Middle frontal gyrus (tissue), 1 donor: Measurements from ENCODE around the gene PCDH11X.
"Not testable (repeated sequence)": the region's sequence is repeated elsewhere in the genome, so short reads cannot be mapped to it uniquely, and the experiment has no call there.

Source experiments
- DNase-seq: peaks from one replicate; pipeline ENCODE4 v3.0.0-alpha.2; 2015; ENCODE audit warnings: low spot score; ENCODE audit errors: extremely low spot score

PCDH11X gene, protein sequence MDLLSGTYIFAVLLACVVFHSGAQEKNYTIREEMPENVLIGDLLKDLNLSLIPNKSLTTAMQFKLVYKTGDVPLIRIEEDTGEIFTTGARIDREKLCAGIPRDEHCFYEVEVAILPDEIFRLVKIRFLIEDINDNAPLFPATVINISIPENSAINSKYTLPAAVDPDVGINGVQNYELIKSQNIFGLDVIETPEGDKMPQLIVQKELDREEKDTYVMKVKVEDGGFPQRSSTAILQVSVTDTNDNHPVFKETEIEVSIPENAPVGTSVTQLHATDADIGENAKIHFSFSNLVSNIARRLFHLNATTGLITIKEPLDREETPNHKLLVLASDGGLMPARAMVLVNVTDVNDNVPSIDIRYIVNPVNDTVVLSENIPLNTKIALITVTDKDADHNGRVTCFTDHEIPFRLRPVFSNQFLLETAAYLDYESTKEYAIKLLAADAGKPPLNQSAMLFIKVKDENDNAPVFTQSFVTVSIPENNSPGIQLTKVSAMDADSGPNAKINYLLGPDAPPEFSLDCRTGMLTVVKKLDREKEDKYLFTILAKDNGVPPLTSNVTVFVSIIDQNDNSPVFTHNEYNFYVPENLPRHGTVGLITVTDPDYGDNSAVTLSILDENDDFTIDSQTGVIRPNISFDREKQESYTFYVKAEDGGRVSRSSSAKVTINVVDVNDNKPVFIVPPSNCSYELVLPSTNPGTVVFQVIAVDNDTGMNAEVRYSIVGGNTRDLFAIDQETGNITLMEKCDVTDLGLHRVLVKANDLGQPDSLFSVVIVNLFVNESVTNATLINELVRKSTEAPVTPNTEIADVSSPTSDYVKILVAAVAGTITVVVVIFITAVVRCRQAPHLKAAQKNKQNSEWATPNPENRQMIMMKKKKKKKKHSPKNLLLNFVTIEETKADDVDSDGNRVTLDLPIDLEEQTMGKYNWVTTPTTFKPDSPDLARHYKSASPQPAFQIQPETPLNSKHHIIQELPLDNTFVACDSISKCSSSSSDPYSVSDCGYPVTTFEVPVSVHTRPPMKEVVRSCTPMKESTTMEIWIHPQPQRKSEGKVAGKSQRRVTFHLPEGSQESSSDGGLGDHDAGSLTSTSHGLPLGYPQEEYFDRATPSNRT (N-terminal part only)

DNA sequence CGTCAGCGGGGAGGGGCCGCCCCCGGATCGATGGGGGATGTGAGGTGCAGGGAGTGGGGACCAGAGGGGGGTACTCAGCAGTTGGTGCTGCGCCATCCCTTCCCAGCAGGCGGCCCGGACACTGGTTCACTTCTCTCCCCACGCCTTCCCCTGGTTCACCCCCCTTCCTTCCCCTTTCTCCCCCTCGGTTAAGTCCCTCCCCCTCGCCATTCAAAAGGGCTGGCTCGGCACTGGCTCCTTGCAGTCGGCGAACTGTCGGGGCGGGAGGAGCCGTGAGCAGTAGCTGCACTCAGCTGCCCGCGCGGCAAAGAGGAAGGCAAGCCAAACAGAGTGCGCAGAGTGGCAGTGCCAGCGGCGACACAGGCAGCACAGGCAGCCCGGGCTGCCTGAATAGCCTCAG, at the start of gene PCDH11X:
TSS of gene PCDH11X (plus strand) at position 241 of the 400 bp plus-strand sequence. CDS start 56,130 bp downstream, outside the sequence.
- DNase-seq, result not testable (repeated sequence)

DNA sequence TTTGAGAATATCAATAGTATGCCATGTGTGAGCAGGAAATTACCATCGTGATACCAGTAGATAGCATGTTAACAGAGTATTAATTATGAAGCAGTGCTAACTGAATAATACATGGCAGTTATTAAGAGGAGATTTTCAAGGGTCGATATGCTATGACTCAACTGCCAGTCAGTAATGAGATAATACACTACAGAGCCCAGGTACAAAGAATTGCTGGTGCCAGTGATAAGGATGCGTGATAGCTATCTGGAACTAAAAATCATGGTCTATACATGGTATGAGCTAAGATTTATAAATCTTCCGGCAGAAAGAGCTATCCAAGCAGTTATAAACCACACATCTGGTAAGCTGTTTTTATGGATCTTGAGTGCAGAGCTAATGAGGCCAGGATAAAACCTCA, 31.7 kb upstream of the PCDH11X start:
- DNase-seq, result not testable (repeated sequence)

DNA sequence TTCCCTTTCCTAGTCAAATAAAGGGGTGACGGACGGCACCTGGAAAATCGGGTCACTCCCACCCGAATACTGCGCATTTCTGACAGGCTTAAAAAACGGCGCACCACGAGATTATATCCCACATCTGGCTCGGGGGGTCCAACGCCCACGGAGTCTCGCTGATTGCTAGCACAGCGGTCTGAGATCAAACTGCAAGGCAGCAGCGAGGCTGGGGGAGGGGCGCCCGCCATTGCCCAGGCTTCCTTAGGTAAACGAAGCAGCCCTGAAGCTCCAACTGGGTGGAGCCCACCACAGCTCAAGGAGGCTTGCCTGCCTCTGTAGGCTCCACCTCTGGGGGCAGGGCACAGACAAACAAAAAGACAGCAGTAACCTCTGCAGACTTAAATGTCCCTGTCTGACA, 26.2 kb upstream of the PCDH11X start:
- DNase-seq, result not testable (repeated sequence)

DNA sequence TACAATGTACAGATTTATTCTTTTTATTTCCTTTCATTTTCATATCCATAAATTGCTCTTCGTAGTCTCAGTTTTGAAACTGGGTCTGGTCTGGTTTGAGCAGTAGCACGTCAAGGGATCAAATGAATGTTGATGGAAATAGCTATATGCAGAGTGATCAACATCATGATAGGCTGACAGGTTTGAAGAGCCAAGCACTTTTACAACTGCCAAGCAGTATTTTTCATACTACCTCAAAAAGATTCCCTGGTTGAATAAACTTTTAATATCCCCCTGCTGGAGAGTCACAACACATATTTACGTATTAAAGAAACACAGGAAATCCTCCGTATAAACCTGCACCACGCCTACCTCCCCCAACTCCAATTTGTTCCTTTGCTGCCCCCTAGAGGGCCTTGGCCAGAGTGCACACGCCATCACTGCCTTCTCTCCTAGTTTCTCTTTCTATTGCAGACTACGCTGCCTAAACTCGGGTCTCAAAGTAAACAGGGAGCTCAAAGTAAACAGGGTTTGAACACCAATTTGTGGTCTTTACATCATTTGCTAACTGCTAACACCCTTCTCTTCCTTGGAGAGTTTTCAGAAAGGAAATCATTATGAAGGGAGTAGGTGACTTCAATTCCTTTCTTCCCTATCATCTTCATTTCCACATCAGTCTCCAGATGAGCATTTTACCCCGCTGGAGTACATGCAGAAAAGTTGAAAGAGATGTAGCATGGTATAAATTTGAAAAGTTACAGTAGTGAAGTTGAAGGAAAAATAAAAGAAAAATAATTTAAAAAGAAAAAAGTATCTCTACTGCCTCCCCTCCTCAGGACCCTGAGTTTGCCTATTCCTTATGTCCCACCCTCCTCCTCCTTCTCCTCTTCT, 8.3 kb upstream of the PCDH11X start:
- not testable (repeated sequence) for DNase-seq

DNA sequence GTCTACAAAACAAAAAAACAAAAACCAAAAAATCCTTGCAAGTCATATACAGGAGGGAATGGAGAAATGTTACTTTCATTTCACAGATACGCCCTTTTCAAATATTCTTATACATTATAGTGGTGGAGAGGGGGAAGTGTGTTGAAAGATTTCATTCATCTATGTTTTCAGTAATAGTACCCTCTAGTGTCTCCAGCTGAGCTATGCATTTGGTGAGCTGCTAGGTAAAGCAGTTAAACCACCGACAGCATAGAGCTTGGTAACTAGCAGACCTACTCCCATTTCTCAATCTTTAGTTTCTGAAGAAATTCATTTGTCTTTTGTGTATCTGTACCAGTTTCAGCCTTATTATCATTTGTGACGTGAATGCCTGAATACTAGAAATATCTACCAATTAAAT, 5.2 kb upstream of the PCDH11X start:
- not testable (repeated sequence) for DNase-seq

DNA sequence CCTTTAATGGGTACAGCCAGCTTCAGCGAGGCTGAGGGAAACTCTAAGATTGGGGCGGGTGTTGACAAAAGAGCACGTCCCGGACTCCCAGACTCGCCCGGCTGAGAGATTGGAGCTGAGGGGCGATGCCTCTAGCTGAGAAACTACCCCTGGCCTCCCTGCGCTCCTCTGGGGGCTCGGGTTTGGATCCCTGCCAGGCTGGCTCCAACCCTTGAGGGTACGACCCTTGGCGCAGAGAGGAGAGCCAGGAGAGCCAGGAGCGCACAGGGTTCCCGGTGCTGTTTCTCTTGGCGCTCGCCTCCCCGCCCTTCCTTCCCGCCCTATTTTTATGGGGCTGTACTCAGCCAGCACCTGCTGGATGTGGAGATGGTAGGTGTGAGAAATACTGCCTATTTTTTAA, 833 bp downstream of the PCDH11X start:
- DNase-seq, result not testable (repeated sequence)

DNA sequence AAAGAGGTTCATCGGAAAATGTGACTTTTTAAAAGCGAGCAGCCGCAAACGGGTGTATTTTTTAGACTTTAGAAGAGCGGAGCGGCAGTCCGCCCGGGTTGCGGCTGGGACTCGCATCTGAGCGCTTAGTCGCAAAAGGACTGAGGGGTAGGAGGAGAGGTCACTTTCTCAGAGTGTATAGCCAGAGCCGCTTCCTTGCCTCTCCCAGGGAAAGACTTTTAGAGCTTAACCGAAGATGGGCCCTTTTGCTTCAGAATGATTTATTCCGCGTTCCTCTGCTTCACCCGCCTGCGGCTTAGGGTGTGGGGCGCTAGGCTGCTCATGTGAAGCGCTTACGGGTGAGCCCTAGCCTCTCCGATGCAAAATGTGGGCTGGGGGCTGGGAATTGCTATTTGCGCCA, 1.5 kb downstream of the PCDH11X start:
- not testable (repeated sequence) for DNase-seq

DNA sequence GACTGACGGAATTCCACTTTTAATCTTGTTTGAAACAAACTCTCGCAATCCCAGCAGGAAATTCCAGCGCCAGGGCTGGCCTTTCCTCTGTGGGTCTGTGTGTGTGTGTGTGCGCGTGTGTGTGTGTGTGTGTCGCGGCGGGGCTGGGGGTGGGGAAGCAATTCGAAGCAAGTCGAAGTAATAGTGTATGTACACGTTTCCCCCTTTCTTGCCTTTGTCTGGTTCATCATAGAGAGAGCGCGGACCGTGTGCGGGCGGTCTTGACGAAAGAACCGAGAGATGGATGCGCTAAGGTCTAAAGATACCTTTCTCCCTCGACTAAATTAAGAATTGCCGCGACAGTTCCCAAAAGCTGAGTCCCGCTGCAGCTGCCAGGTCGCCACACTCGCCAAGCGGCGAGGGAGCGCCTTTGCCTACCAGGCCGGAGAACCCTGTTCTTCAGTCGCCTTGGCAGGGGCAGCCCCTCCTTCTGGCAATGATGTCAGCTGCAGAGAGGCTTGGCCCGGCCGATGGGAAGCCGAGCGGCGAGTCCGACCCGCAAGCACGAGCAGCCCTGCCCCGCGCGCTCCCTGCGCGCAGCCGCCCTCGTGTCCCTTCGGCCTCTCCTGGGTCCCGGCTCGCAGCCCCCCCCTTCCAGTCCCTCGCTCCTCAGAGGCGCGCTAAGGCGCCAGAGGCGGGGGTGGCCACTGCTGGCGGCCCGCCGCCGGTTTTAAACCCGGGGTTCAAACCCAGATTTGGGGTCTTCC, 2.6 kb downstream of the PCDH11X start:
- DNase-seq, result not testable (repeated sequence)

DNA sequence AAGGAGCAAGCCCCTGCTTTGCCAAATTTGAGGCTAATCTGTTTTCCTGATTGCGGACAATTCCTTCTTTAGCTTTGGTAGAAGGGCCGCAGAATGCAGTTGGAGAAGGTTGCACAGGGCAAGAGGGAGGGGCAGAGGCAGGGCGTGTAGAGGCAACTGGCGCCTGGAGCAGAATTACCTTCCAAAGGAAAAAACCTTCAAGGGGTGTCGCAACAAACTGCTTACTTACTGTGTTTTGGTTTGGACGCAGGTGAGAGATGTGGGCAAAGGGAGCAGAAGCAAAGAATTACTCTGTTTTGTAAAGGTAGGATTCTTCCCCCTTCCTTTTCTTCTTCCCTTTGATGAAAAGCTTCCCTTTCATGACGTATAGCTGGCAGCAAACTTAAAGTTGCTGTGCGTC, 3.6 kb downstream of the PCDH11X start:
- DNase-seq, result not testable (repeated sequence)

DNA sequence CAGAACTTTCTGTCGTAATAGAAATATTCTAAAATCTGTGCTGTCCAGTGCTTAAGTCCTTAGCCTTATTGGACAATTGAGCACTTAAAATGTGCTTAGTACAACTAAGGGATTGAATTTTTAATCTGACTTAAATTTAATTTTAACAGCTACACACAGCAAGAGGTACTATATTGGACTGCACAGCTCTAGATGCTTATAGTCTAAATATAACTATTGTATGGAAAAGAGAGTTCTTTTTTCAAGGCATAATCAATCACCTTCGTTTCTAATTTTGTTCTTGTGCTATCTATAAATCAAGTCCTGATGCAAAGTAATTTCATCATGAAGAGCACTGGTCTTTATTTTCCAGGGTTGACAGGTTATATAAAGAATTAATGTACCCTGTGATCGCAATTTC, 38.4 kb downstream of the PCDH11X start:
- not testable (repeated sequence) for DNase-seq

DNA sequence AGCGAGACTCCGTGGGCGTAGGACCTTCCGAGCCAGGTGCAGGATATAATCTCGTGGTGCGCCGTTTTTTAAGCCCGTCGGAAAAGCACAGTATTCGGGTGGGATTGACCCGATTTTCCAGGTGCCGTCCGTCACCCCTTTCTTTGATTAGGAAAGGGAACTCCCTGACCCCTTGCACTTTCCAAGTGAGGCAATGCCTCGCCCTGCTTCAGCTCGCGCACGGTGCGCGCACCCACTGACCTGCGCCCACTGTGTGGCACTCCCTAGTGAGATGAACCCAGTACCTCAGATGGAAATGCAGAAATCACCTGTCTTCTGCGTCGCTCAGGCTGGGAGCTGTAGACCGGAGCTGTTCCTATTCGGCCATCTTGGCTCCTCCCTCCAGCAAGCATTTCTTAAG, 46.1 kb downstream of the PCDH11X start:
- not testable (repeated sequence) for DNase-seq
